ENCODE results near the gene FABP1.

- no peak for TF ChIP-seq CTCF (conservative IDR thresholded peaks at IDR 0.05; ENCODE audit: low read depth, low read length)
- no peak for TF ChIP-seq EZH2 (IDR thresholded peaks at IDR 0.05; ENCODE audit: low read length, unreplicated experiment)
Measured at GRCh38 chr2:88097192-88097591, 30.7 kb downstream of the FABP1 start.
